Coronary artery (tissue), 2 donors: ENCODE measurements around the gene PPP3CA.

Experiments used
- DNase-seq: peaks from one replicate; pipeline ENCODE4 v3.0.0-alpha.2; 2017; ENCODE audit warnings: low spot score
- H3K27ac ChIP-seq, 2 donors: fragments of 200-600 bp; sonication (generic); one replicate each; pipeline ENCODE4 v1.5.1; 2016 to 2019
- H3K4me3 ChIP-seq: fragments of 200-600 bp; sonication (generic); 2 replicates; pipeline ENCODE4 v1.5.1; 2016; ENCODE audit warnings: mild to moderate bottlenecking, moderate library complexity
- CTCF ChIP-seq: fragments of 200-600 bp; sonication (generic); IDR thresholded peaks from one replicate; pipeline ENCODE4 v1.5.1; 2019; ENCODE audit warnings: antibody characterized with exemption

PPP3CA gene

GRCh38 chr4:101115887-101116286, 231.4 kb downstream of the PPP3CA start:
- Histone ChIP-seq H3K4me3 (no peak overlapping the region), H3K27ac (no peak overlapping the region)
- no peak for TF ChIP-seq CTCF
- no peak for DNase-seq

GRCh38 chr4:101114936-101115372, 232.4 kb downstream of the PPP3CA start:
- DNase-seq = no peak

GRCh38 chr4:101104312-101105052, 242.8 kb downstream of the PPP3CA start:
- no peak for DNase-seq
- Histone ChIP-seq H3K27ac (no peak overlapping the region), H3K4me3 (no peak overlapping the region)
- TF ChIP-seq CTCF = no peak

More at GRCh38 chr4:101114936-101115372, 232.4 kb downstream of the PPP3CA start:
- no peak overlapping the region for H3K4me3 ChIP-seq
- H3K27ac ChIP-seq = no peak overlapping the region
- TF ChIP-seq CTCF = no peak

GRCh38 chr4:101103381-101104142, 243.8 kb downstream of the PPP3CA start:
- no peak overlapping the region for H3K4me3 ChIP-seq
- H3K27ac ChIP-seq = peak overlapping the region in 1 of 2 donors; percentile 56
- no peak for TF ChIP-seq CTCF
- no peak for DNase-seq

GRCh38 chr4:101102114-101102742, 245.1 kb downstream of the PPP3CA start:
- H3K27ac ChIP-seq = peak overlapping the region in 1 of 2 donors; percentile 31
- TF ChIP-seq CTCF = no peak
- peak; percentile 74 for DNase-seq
- H3K4me3 ChIP-seq = no peak overlapping the region

- no peak for TF ChIP-seq CTCF
- DNase-seq = no peak
- Histone ChIP-seq H3K27ac (no peak overlapping the region), H3K4me3 (no peak overlapping the region)
Measured at GRCh38 chr4:101101072-101101471, 246.3 kb downstream of the PPP3CA start.
